Measurements from ENCODE around the gene VASP. TPM values are rescaled to one million over a fixed set of nuclear protein-coding genes. Genes with fewer than 3 reads are reported as not detected.

The VASP gene
- total RNA-seq, 1 experiment from 2014 or later, result 102 TPM

DNA sequence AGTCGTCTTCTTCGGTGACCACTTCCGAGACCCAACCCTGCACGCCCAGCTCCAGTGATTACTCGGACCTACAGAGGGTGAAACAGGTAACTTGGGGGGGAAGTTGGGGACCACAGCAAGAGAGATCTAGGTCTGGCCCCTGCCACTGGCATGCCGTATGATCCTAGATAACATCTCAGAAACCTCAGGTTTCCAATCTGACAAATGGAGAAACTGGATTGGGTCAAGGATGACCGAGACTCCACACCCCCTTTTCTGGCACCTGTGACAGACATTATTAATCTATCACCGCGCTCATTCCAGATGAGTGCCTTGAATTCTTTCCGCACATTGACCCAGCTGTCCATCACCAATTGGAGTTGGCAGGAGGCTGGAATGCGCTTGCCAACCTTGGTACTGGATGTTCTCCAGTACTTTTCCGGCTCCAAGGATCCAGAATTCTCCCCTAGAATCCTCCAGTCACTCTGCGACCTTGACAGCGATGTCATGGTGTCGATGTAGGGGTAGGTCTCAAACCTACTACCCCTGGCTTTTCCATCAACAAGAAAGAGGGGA lies 17.4 kb downstream of the VASP start:
- no peaks in the 10 kb centered on the region for H3K27me3 ChIP-seq (replicated peaks; ENCODE audit: insufficient read depth, low read depth, low read length, poor library complexity)
- no peaks in the 10 kb centered on the region for H3K9me3 ChIP-seq (ENCODE audit: low read depth, low read length, poor library complexity, severe bottlenecking)
- DNase-seq (ENCODE audit: low spot score), result no peak
- intact Hi-C loops (cut with micrococcal nuclease; ENCODE audit: unreplicated experiment), result no loop called here
- peaks cover 7% of the 10 kb centered on the region for H3K4me1 ChIP-seq (ENCODE audit: insufficient read depth, low read length, poor library complexity, severe bottlenecking)
- H3K36me3 ChIP-seq (ENCODE audit: insufficient read depth, low read length, poor library complexity, severe bottlenecking), result peaks cover 30% of the 10 kb centered on the region
- ChIA-PET POLR2A (ENCODE audit: low non-redundant PET) (no interaction called here), CTCF (no interaction called here)
- BruUV-seq (replicated peaks), result no TSS peak
- no peak for TF ChIP-seq EZH2 (IDR thresholded peaks at IDR 0.05; ENCODE audit: borderline replicate concordance, low read depth, low read length, poor library complexity, severe bottlenecking)
- TF ChIP-seq CTCF (conservative IDR thresholded peaks at IDR 0.05; ENCODE audit: low read depth, low read length), result no peak
- no peak overlapping the region for H3K27ac ChIP-seq (ENCODE audit: low read depth, low read length, poor library complexity, severe bottlenecking)
- H3K4me3 ChIP-seq (ENCODE audit: low read depth, low read length, poor library complexity, severe bottlenecking), result no peak overlapping the region

DNA sequence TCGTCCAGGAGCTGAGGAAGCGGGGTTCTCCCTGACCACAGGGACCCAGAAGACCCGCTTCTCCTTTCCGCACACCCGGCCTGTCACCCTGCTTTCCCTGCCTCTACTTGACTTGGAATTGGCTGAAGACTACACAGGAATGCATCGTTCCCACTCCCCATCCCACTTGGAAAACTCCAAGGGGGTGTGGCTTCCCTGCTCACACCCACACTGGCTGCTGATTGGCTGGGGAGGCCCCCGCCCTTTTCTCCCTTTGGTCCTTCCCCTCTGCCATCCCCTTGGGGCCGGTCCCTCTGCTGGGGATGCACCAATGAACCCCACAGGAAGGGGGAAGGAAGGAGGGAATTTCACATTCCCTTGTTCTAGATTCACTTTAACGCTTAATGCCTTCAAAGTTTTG lies 18.9 kb downstream of the VASP start:
- ChIA-PET POLR2A (ENCODE audit: low non-redundant PET) (no interaction called here), CTCF (interaction anchor here (0.8 kb wide), 1 partner anchor 32 kb away, joined by 3 read pairs; no protein-coding TSS in a partner anchor)
- peak; percentile 91 for DNase-seq (ENCODE audit: low spot score)
- peaks cover 27% of the 10 kb centered on the region for H3K36me3 ChIP-seq (ENCODE audit: insufficient read depth, low read length, poor library complexity, severe bottlenecking)
- intact Hi-C loops (cut with micrococcal nuclease; ENCODE audit: unreplicated experiment), result no loop called here
- TF ChIP-seq EZH2 (IDR thresholded peaks at IDR 0.05; ENCODE audit: borderline replicate concordance, low read depth, low read length, poor library complexity, severe bottlenecking), result no peak
- no peak for TF ChIP-seq CTCF (conservative IDR thresholded peaks at IDR 0.05; ENCODE audit: low read depth, low read length)
- peaks cover 2% of the 10 kb centered on the region for H3K9me3 ChIP-seq (ENCODE audit: low read depth, low read length, poor library complexity, severe bottlenecking)
- H3K4me3 ChIP-seq (ENCODE audit: low read depth, low read length, poor library complexity, severe bottlenecking), result no peak overlapping the region
- no peaks in the 10 kb centered on the region for H3K27me3 ChIP-seq (replicated peaks; ENCODE audit: insufficient read depth, low read depth, low read length, poor library complexity)
- H3K27ac ChIP-seq (ENCODE audit: low read depth, low read length, poor library complexity, severe bottlenecking), result no peak overlapping the region
- H3K4me1 ChIP-seq (ENCODE audit: insufficient read depth, low read length, poor library complexity, severe bottlenecking), result peaks cover 7% of the 10 kb centered on the region
- no TSS peak for BruUV-seq (replicated peaks)

GRCh38 chr19:45526971-45527370 lies 19.7 kb downstream of the VASP start:
- peaks cover 26% of the 10 kb centered on the region for H3K36me3 ChIP-seq (ENCODE audit: insufficient read depth, low read length, poor library complexity, severe bottlenecking)
- BruUV-seq (replicated peaks), result no TSS peak
- ChIA-PET POLR2A (ENCODE audit: low non-redundant PET) (no interaction called here), CTCF (interaction anchor here (0.6 to 0.8 kb wide), 2 partner anchors 70 to 103 kb away, joined by 3 to 6 read pairs; no protein-coding TSS in a partner anchor)
- TF ChIP-seq CTCF (conservative IDR thresholded peaks at IDR 0.05; ENCODE audit: low read depth, low read length), result no peak
- H3K27me3 ChIP-seq (replicated peaks; ENCODE audit: insufficient read depth, low read depth, low read length, poor library complexity), result no peaks in the 10 kb centered on the region
- intact Hi-C loops (cut with micrococcal nuclease; ENCODE audit: unreplicated experiment), result no loop called here
- H3K27ac ChIP-seq (ENCODE audit: low read depth, low read length, poor library complexity, severe bottlenecking), result no peak overlapping the region
- H3K9me3 ChIP-seq (ENCODE audit: low read depth, low read length, poor library complexity, severe bottlenecking), result peaks cover 9% of the 10 kb centered on the region
- DNase-seq (ENCODE audit: low spot score), result no peak
- no peak overlapping the region for H3K4me3 ChIP-seq (ENCODE audit: low read depth, low read length, poor library complexity, severe bottlenecking)
- peaks cover 7% of the 10 kb centered on the region for H3K4me1 ChIP-seq (ENCODE audit: insufficient read depth, low read length, poor library complexity, severe bottlenecking)

Measured in A673 (cell line).